Effector memory CD8-positive, alpha-beta T cell (primary cell): Measurements from ENCODE around the gene BDH2.

Source experiments
- ATAC-seq: fragments of 150-1000 bp; cut with Tn5 transposase; replicated peaks from 2 replicates; pipeline ENCODE4 v1.10.0; 2021; ENCODE audit warnings: mild to moderate bottlenecking, moderate library complexity
- DNase-seq, 3 experiments: peaks; one replicate each; pipeline ENCODE4 v3.0.0; 2021
- H3K27ac Mint-ChIP-seq, 2 donors: one replicate each; pipeline ENCODE4 v1.8.0; 2022; ENCODE audit warnings: mild to moderate bottlenecking in 2 of 2, mixed read lengths in 2 of 2, moderate library complexity in 2 of 2
- H3K27me3 Mint-ChIP-seq, 2 donors: one replicate each; pipeline ENCODE4 v1.8.0; 2022; ENCODE audit warnings: mixed read lengths in 2 of 2
- H3K36me3 Mint-ChIP-seq: one replicate; pipeline ENCODE4 v1.8.0; 2022; ENCODE audit warnings: mild to moderate bottlenecking, moderate library complexity, mixed read lengths; ENCODE audit not compliant: insufficient read depth
- H3K4me1 Mint-ChIP-seq, 2 donors: one replicate each; pipeline ENCODE4 v1.8.0; 2022; ENCODE audit warnings: low read depth in 2 of 2, mixed read lengths in 2 of 2
- H3K4me3 Mint-ChIP-seq, 2 donors: one replicate each; pipeline ENCODE4 v1.8.0; 2022; ENCODE audit warnings: mild to moderate bottlenecking in 2 of 2, mixed read lengths in 2 of 2, moderate library complexity in 2 of 2
- H3K9me3 Mint-ChIP-seq, 2 donors: one replicate each; pipeline ENCODE4 v1.8.0; 2022; ENCODE audit warnings: mixed read lengths in 2 of 2

Gene BDH2

DNA sequence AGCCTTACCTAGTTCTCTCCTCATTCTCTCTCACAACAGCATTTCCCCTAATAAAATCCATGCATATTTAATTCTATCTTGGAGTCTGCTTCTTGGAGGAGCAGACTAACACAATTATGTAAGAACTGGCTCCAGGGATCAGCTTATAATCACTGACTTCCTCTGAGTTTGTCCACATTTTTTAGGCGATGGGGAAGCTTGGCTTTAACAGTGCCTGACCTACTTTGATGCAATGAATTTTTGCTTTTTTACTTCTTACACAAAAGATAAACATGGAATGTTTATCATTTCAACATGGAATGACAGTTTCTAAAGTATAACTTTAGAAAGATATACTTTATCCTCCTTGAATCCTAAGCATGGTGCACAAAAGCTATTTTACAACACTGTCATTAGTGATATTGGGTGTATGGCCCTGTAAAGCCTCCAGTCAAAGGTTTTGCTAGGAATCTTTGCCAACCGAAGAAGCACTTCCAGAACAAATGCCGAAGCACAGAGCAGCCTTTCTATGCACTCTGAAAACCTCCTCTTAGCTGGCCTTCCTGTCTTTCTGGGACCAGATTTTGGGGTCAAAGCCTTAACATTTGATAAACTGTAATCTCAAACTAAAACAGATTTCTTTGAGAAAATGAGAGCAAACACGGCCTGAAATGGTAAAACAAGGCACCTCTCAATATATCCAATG lies 736 bp downstream of the BDH2 start:
- no peak for ATAC-seq
- peaks cover 16 to 25% of the 10 kb centered on the region in 2 donors for H3K4me1 Mint-ChIP-seq
- H3K4me3 Mint-ChIP-seq: peak overlapping the region; percentile 83 to 86
- H3K27me3 Mint-ChIP-seq: no peaks in the 10 kb centered on the region
- peak overlapping the region in 1 of 2 donors; percentile 91 for H3K27ac Mint-ChIP-seq
- peaks cover 3% of the 10 kb centered on the region for H3K36me3 Mint-ChIP-seq
- no peak for DNase-seq
- no peaks in the 10 kb centered on the region for H3K9me3 Mint-ChIP-seq

DNA sequence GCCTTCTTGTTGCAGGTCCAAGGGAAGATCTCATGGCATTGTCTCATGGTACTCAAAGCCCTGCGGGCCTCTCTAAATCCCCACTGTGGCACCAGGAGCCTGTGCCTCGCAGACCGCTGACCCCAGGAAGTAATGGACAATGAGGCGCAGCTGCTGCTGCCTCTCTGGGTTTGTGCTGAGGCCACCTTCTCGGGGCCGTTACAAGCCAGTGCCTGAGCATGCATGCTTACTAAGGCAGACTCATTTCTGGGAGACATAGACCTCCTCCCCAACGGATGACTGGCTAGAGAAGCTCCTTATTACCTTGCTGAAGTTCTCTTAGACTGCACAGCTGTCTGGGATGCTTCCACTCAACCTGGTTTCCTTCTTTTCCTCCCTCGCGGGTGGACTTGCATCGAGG lies 1.3 kb downstream of the BDH2 start:
- H3K9me3 Mint-ChIP-seq: no peaks in the 10 kb centered on the region
- no peaks in the 10 kb centered on the region for H3K27me3 Mint-ChIP-seq
- H3K36me3 Mint-ChIP-seq: peaks cover 6% of the 10 kb centered on the region
- no peak overlapping the region for H3K27ac Mint-ChIP-seq
- DNase-seq (no peak), ATAC-seq (no peak)
- H3K4me3 Mint-ChIP-seq: no peak overlapping the region
- peaks cover 16 to 25% of the 10 kb centered on the region in 2 donors for H3K4me1 Mint-ChIP-seq

GRCh38 chr4:103097112-103097511 lies 2.5 kb downstream of the BDH2 start:
- no peak overlapping the region for H3K27ac Mint-ChIP-seq
- peaks cover 16 to 25% of the 10 kb centered on the region in 2 donors for H3K4me1 Mint-ChIP-seq
- H3K36me3 Mint-ChIP-seq: peaks cover 3% of the 10 kb centered on the region

GRCh38 chr4:103095080-103095479 lies 4.6 kb downstream of the BDH2 start:
- no peak for DNase-seq
- Mint-ChIP-seq H3K4me3 (no peak overlapping the region), H3K9me3 (no peaks in the 10 kb centered on the region), H3K4me1 (peaks cover 21 to 30% of the 10 kb centered on the region in 2 donors), H3K36me3 (peaks cover 7% of the 10 kb centered on the region), H3K27me3 (no peaks in the 10 kb centered on the region), H3K27ac (no peak overlapping the region)
- no peak for ATAC-seq

More at GRCh38 chr4:103097112-103097511, 2.5 kb downstream of the BDH2 start:
- DNase-seq (no peak), ATAC-seq (no peak)
- no peaks in the 10 kb centered on the region for H3K27me3 Mint-ChIP-seq
- H3K4me3 Mint-ChIP-seq: no peak overlapping the region
- no peaks in the 10 kb centered on the region for H3K9me3 Mint-ChIP-seq

DNA sequence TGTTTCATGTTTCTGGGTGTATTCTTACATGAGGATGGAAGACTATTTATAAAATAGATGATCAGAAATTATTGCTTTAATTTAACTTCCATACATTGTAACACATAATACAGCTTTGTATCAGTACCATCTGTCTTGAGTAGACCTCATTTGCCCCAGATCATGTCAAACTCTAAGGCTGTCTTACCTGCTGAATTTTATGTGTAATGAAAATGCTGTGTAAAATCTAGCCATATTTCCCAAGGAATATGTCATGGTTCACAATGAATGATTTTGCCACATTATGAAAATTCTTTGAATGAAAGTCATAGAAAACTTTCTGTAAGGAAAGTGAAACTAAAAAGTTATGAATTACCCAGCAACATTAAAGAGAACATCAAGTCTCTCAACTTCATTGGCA lies 7.4 kb downstream of the BDH2 start:
- ATAC-seq (no peak), DNase-seq (no peak)
- no peak overlapping the region for H3K4me3 Mint-ChIP-seq
- peaks cover 8 to 10% of the 10 kb centered on the region in 2 donors for H3K4me1 Mint-ChIP-seq
- no peaks in the 10 kb centered on the region for H3K27me3 Mint-ChIP-seq
- peaks cover 7% of the 10 kb centered on the region for H3K36me3 Mint-ChIP-seq
- H3K27ac Mint-ChIP-seq: peak overlapping the region; percentile 44 to 55
- no peaks in the 10 kb centered on the region for H3K9me3 Mint-ChIP-seq

GRCh38 chr4:103091601-103092223 lies 7.9 kb downstream of the BDH2 start:
- ATAC-seq (peak; percentile 77), DNase-seq (peak; percentile 36 to 49 (median 40))
- H3K27me3 Mint-ChIP-seq: no peaks in the 10 kb centered on the region
- no peak overlapping the region for H3K4me3 Mint-ChIP-seq
- H3K9me3 Mint-ChIP-seq: no peaks in the 10 kb centered on the region
- H3K36me3 Mint-ChIP-seq: peaks cover 7% of the 10 kb centered on the region
- peak overlapping the region; percentile 44 to 55 for H3K27ac Mint-ChIP-seq
- H3K4me1 Mint-ChIP-seq: peaks cover 5 to 7% of the 10 kb centered on the region in 2 donors

GRCh38 chr4:103089481-103089880 lies 10.2 kb downstream of the BDH2 start:
- H3K9me3 Mint-ChIP-seq: no peaks in the 10 kb centered on the region

GRCh38 chr4:103086551-103086950 lies 13.1 kb downstream of the BDH2 start:
- Mint-ChIP-seq H3K27ac (peak overlapping the region in 1 of 2 donors; percentile 70), H3K4me3 (no peak overlapping the region), H3K27me3 (no peaks in the 10 kb centered on the region), H3K36me3 (peaks cover 17% of the 10 kb centered on the region), H3K9me3 (no peaks in the 10 kb centered on the region), H3K4me1 (peaks cover 2 to 3% of the 10 kb centered on the region in 2 donors)
- ATAC-seq (no peak), DNase-seq (no peak)

More at GRCh38 chr4:103089481-103089880, 10.2 kb downstream of the BDH2 start:
- Mint-ChIP-seq H3K4me1 (peaks cover 5% of the 10 kb centered on the region in 2 donors), H3K27me3 (no peaks in the 10 kb centered on the region), H3K27ac (no peak overlapping the region), H3K36me3 (peaks cover 20% of the 10 kb centered on the region), H3K4me3 (no peak overlapping the region)
- ATAC-seq (no peak), DNase-seq (no peak)

- Mint-ChIP-seq H3K27ac (no peak overlapping the region), H3K27me3 (no peaks in the 10 kb centered on the region), H3K4me1 (no peaks in the 10 kb centered on the region), H3K36me3 (peaks cover 13% of the 10 kb centered on the region), H3K9me3 (no peaks in the 10 kb centered on the region), H3K4me3 (no peak overlapping the region)
- ATAC-seq (no peak), DNase-seq (no peak)
Observed at GRCh38 chr4:103085555-103086196, 14.0 kb downstream of the BDH2 start.

GRCh38 chr4:103079621-103080020 lies 20.0 kb downstream of the BDH2 start:
- no peaks in the 10 kb centered on the region for H3K27me3 Mint-ChIP-seq
- ATAC-seq: no peak
- H3K27ac Mint-ChIP-seq: peak overlapping the region in 1 of 2 donors; percentile 87
- H3K36me3 Mint-ChIP-seq: peaks cover 7% of the 10 kb centered on the region
- H3K9me3 Mint-ChIP-seq: no peaks in the 10 kb centered on the region
- peaks cover 18 to 29% of the 10 kb centered on the region in 2 donors for H3K4me1 Mint-ChIP-seq
- DNase-seq: no peak
- H3K4me3 Mint-ChIP-seq: no peak overlapping the region

- Mint-ChIP-seq H3K4me1 (peaks cover 24 to 35% of the 10 kb centered on the region in 2 donors), H3K4me3 (peak within 1 kb of the TSS; percentile 88 to 96), H3K9me3 (no peaks in the 10 kb centered on the region), H3K36me3 (peaks cover 10% of the 10 kb centered on the region), H3K27ac (peak within 1 kb of the TSS; percentile 99 to 100), H3K27me3 (no peaks in the 10 kb centered on the region)
- ATAC-seq (peak; percentile 44), DNase-seq (no peak)
Observed at GRCh38 chr4:103076747-103077347, 22.8 kb downstream of the BDH2 start, which contains the start of gene SLC9B2. TSS of gene SLC9B2 (minus strand) at chr4:103076761. CDS start at chr4:103067550, 9,211 bp downstream.

GRCh38 chr4:103075894-103076746 lies 23.5 kb downstream of the BDH2 start:
- DNase-seq: peak; percentile 71 to 76 (median 71)
- H3K4me1 Mint-ChIP-seq: peaks cover 24 to 35% of the 10 kb centered on the region in 2 donors

More at GRCh38 chr4:103075894-103076746, 23.5 kb downstream of the BDH2 start:
- Mint-ChIP-seq H3K27ac (peak overlapping the region; percentile 99 to 100), H3K27me3 (no peaks in the 10 kb centered on the region), H3K4me3 (peak overlapping the region; percentile 88 to 96), H3K36me3 (peaks cover 10% of the 10 kb centered on the region), H3K9me3 (no peaks in the 10 kb centered on the region)
- ATAC-seq: peak; percentile 79
